Globus pallidus (tissue), 1 donor: ENCODE data around the gene TMEM106A.
A peak's percentile ranks its signal among the peaks of the same experiment; 100 is the strongest.
"Not testable (repeated sequence)": the region's sequence is repeated elsewhere in the genome, so short reads cannot be mapped to it uniquely, and the experiment has no call there.

Experiments
- DNase-seq: peaks from one replicate; pipeline ENCODE4 v3.0.0-alpha.2; 2015; ENCODE audit warnings: low spot score

The TMEM106A gene, protein sequence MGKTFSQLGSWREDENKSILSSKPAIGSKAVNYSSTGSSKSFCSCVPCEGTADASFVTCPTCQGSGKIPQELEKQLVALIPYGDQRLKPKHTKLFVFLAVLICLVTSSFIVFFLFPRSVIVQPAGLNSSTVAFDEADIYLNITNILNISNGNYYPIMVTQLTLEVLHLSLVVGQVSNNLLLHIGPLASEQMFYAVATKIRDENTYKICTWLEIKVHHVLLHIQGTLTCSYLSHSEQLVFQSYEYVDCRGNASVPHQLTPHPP

DNA sequence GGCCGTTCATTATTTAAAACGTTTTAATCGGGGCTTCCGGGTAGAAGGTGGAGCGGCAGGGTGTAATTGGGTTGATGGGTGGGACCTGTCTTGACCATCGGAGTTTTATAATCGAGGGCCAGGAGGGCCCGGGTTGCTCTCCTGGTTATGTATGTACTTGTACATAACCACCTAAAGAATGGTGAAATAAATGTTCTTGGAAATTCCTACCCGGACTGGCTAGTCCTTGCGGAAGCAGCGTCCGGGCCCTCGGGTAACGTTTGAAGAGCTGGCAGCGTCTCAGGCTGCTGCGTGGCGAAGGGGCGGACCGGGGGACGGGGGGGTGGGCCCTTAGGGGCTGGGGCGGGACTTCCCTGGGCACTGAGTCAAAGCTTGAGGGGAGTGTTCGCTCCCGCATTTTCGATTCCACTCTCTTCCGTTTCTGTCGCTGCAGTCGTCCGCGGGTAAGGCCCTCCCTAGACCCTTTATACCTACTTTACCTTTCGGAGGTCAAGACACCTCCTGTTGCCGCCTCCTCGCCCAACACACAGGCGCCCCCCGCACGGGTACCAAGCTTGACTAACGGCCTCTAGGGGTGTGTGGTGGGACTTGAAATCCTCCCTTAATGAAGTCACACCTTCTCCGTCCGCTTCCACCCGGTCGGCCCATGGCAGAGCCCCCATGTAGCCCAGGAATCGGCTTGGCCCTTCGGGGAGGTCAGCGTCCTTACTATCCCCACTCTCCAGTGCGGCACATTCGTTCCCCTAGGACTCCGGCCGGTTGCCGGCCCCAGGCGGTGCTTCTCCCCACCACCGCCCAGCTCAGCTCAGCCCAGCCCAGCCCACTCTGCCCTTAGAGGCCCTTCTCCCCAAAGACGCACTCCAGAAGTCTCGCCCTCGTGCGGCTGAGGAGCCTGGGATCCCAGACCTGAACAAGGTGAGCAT lies at the start of gene TMEM106A:
Gene TMEM106A (plus strand): TSS at position 396 of the 923 bp plus-strand sequence. CDS start 1,167 bp downstream, outside the sequence.
- peak; percentile 37 for DNase-seq

DNA sequence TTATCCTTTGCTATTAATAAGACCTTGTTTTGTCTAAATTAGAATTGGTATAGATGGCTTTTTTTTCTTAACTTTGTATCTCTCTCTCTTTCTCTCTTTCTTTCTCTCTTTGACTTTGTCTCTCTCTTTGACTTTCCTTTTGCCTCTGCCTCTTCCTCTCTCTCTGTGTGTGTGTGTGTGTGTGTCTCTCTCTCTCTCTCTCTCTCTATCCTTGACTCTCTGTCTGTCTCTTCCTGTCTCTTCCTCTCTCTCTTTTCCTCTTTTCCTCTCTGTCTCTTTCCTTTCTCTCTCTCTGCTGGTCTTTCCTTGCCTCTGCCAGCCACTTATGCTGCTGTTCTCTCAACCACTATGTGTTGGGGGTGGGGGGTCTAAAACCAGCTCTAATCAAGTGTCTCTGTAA lies 45.7 kb upstream of the TMEM106A start:
- DNase-seq = not testable (repeated sequence)

DNA sequence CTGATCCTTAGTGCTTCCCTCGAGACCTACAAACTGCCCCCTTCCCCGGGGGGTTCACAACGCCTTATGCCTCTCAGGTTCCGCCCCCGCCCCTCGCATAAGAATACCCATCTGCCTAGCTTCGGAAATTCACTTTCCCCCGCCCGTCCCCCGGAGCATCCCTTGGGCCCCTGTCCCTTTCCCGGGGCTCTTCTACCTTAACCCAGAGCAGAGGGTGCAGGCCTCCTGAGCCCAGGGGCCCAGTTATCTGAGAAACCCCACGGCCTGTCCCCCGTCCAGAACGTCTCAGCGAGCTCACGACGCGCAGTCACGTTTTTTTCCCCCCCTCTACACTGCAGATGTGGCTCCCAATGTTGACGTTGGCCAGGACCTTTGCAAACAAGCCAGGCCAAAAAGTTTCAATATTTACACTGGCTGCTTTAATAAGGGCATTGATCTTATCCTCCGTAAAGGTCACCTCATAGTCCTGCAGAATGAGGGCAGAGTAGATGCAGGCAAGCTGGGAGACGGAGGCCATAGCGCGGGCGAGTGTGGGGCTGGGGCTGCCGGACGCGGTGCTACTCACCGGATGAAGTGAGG lies 42.0 kb upstream of the TMEM106A start:
- DNase-seq = no peak

DNA sequence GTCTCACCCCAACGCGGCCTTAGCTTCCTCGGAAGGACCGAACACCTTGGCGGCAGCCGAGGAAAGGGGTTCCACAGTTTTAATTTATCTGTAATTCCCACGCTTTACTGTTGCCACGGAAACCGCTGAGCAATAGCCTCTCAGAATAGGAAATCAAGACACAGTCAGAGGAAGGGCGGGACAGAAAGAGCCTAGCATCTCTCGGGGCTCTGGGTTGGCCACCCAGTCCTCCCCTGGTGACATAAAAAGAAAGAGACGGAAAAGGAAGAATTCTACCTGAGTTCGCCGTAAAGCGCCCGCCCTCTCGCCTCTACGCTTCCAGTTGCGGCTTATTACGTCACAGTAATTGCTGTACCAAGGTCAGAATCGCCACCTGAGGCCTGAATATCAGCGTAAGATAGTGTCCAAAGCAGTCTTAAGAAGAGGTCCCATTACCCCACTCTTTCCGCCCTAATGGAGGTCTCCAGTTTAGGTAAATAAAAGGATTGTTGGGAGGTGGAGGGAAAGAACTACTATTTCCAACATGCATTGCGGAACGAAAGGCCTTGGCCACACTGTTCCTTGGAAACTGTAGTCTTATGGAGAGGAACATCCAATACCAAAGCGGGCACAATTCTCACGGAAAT lies 41.4 kb upstream of the TMEM106A start:
- DNase-seq = peak; percentile 96

DNA sequence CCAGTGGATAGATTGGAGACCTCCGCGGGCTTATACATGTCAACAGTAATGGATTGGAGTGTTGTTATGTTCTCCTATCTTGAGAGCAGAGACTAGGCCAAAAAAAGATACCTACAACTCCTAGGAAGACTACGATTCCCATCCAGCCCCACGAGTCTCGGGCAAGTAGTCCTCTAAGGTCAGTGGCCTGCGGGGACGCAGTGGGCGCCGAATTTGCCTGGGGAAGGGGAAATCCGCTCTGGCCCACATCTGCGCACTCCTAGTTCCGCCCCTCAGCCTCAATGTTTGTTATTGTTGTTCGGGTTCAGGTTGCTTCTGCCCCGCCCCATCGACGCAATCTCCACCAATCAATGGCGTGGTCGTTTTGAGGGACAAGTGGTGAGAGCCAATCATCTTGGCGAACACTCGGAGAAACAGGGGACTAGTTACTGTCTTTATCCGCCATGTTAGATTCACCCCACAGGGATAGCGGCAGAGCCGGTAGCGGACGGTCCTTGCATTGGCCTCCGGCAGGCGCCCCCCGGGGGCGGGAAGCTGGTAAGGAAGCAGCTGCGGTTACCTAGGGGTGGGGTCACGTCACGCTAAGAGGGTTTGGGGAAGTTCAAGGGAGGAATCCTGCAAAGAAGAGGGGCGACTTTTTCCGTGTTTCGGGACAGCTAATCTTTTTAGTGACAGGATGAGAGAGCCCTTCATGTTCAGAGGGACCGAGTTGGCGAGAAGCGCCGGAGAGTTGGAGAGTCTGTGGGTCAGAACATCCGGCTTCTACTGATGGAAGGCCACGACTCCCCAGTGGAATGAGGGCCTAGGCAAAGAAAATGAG lies 40.7 kb upstream of the TMEM106A start, which contains the start of gene NBR1:
Gene NBR1 (plus strand): TSS at position 449 of the 820 bp plus-strand sequence. CDS start 4,586 bp downstream, outside the sequence.
- DNase-seq = peak; percentile 99

DNA sequence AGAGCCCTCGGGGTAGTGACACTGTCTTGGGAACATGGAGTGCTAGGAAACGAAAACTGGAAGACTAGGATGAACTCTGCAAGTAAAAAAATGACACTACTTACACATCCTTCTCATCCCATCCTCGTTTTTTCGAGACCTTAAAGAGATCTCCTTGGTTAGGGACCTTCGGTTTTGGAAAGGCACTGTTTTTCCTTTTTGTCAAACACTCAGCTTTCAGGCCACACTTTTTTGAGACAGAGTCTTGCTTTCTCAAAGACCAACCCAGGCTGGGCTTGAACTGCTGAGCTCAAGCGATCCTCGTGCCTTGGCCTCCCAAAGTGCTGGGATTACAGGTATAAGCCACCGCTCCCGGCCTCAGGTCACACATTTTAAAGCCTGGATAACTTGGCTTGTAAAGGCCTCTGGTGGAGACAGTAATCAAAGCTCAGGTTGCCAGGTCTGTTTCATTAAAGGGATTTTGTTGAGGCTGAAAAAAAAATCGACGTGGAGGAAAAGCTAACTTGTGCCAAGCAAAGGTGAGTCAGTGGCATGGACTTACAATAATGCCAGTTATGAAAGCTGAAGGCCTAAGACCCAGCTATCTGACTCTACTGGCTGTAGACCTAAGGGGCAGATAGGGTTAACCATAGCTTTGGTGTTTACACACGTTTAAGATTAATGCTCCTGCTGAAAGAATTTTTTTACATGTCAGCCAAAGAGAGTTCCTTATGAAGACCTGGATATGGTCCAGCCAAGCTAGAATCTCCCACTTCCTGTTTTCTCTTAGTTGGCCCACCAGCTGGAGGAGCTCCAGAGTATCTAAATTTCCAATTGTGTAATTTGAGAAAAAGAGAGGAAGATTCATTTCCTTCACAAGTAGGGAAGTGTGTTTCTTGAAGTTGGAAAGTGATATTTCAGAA lies 39.8 kb upstream of the TMEM106A start:
- peak; percentile 64 for DNase-seq

DNA sequence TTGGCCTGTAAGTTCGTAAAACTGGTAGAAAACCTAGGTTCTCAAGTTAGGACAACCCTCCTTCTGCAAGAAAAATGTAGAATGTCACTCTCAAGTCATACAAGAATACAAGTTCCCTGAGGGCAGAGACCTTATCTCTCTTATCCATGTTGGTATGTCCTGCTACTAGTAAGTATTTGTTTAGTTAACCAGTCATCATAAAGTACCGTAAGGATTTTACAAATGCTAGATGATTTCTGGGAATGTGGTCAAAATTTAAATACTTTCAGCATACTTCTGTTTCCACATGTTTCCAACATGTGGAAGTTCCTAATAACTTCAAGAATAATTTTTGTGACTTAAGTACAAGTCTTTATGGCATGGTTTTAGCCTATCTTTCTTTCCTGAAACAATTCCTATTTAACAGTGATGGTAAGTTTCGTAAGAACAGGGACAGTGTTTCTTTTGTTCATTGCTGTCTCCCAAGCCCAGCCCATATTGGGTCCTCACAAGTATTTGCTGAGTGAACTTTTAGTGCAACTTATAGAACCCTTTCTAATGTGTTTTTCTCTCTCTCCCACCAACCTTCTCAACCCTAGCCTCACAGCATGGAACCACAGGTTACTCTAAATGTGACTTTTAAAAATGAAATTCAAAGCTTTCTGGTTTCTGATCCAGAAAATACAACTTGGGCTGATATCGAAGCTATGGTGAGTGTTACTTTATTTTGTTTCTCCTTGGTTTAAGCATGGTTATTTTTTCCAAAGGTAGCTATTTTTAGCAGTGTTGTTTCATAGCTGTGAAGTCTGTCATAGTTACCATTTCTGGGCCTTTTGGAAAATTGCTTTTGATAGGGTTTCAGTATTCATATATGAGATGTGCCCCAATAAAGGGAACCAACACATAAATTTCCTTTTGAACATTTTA lies 36.2 kb upstream of the TMEM106A start:
- no peak for DNase-seq

DNA sequence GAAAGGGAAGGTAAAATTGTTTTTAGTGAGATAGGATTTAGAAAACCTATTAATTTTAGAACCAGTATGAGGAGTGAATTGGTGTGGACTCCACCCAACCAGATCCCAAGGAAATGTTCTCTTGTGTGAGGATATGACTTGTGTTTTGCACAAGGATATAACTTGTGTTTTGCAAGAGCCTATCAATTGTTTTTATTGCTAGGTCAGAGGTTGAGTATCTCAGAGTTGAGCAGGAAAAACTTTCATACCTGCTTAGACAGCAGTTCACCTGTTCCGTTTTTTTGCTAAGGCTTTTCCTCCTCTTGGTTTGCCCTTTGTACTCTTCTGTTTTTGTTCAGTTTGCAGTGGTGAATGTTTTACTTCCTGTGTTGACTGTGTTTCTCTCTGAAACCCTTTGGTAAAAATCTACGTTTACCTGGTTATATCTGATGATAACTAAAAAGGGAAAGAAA lies 35.5 kb upstream of the TMEM106A start:
- no peak for DNase-seq

DNA sequence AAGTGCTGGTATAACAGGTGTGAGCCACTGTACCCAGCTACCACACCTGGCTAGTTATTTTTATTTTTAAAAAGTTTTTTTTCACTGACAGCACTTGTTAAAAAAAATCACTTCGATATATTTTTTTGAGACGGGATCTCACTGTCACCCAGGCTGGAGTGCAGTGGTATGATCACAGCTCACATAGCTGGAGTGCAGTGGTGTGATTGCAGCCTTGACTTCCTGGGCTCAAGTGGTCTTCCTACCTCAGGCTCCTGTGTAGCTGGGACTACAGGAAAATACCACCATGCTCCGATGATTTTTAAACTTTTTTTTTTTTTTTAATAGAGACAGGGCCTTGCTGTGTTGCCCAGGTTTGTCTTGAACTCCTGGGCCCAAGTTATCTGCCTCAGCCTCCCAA lies 27.8 kb upstream of the TMEM106A start:
- no peak for DNase-seq

DNA sequence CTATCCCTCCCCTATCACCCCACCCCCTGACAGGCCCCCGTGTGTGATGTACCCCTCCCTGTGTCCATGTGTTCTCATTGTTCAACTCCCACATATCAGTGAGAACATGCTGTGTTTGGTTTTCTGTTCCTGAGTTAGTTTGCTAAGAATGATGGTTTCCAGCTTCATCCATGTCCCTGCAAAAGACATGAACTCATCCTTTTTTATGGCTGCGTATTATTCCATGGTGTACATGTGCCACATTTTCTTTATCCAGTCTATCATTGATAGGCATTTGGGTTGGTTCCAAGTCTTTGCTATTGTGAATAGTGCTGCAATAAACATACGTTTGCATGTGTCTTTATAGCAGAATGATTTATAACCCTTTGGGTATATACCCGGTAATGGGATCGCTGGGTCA lies 25.0 kb upstream of the TMEM106A start:
- DNase-seq = not testable (repeated sequence)

DNA sequence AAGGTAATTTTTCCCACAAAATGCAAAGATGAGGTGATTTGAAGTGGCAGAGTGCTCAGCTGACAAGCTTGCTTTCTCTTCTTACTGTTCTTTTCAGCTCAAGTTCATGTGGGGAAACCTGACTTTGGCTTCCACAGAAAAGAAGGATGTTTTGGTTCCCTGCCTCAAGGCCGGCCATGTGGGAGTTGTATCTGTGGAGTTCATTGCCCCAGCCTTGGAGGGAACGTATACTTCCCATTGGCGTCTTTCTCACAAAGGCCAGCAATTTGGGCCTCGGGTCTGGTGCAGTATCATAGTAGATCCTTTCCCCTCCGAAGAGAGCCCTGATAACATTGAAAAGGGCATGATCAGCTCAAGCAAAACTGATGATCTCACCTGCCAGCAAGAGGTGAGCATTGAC lies 18.4 kb upstream of the TMEM106A start:
- no peak for DNase-seq

DNA sequence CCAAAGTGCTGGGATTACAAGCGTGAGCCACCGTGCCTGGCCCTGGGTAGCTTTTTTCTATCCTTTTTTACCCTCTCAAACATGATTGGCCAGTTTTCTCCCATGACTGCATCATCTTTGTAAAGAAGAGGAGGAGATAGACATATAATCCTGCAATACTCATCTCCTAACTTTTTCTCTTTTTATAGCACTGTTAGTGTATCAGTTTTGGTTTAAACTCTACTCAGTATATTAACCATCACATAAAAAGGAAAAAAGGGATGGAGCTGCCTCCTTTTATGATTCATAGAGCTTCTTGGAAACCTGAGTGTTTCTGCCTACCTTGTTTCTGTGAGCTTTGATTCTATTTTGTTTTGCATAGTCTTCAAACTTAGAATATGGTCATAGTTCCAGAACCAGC lies 12.0 kb upstream of the TMEM106A start:
- DNase-seq = no peak

DNA sequence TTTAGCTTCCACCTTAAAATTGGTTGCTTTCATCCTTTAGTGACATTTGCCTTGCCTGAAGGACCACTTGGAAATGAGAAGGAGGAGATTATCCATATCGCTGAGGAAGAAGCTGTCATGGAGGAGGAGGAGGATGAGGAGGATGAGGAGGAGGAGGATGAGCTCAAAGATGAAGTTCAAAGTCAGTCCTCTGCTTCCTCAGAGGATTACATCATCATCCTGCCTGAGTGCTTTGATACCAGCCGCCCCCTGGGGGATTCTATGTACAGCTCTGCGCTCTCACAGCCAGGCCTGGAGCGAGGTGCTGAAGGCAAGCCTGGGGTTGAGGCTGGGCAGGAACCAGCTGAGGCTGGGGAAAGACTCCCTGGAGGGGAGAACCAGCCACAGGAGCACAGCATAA lies 11.5 kb upstream of the TMEM106A start:
- DNase-seq = no peak

DNA sequence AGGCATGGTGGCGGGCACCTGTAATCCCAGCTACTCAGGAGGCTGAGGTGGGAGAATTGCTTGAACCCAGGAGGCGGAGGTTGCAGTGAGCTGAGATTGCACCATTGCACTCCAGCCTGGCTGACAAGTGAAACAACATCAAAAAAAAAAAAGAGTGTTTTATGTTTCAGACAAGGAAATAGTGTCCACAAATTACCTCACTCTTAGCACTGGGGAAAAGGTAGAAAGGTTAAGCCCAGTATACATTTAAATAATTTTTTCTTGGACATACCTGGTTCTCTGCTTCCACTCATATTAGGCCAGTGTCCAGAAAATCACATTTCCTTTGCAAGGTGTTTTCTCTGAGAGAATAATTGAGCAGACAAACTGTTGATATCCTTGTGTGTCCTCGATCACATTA lies 8.7 kb upstream of the TMEM106A start:
- not testable (repeated sequence) for DNase-seq

DNA sequence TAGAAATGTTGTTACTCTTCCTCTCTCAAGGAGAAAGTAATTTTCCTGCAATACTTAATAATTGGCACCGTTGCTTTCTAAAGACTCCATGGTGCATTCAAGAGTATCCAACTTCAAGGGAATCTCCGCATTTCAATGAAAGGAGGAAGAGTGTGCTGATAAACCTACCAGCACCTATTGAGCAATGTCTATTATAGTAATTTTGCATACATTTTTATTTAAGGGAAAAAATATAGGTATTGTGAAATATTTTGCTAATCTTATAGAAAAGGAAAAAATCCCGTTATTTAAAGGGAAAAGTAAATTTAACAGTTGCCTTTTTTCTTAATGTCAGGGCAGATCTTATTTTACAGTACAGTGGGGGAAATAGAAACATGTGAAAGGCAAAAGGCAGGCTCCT lies 1.1 kb upstream of the TMEM106A start:
- no peak for DNase-seq

DNA sequence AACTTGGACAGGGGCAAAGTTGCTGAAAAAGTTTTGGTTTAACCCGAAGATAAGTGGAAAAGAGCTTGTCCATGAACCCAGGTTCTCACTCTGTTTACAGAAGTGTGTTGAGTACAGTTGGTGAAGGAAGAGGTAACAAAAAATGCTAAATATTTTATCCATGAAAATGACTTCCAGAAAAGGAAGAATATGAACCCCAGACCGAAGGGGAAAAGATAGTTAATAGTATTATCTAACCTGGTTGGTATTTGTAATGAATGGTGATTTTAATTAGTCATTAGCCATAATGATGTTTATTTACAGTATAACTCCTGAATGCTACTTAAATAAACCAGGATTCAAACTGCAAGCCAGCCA lies 574 bp upstream of the TMEM106A start:
- DNase-seq = no peak

DNA sequence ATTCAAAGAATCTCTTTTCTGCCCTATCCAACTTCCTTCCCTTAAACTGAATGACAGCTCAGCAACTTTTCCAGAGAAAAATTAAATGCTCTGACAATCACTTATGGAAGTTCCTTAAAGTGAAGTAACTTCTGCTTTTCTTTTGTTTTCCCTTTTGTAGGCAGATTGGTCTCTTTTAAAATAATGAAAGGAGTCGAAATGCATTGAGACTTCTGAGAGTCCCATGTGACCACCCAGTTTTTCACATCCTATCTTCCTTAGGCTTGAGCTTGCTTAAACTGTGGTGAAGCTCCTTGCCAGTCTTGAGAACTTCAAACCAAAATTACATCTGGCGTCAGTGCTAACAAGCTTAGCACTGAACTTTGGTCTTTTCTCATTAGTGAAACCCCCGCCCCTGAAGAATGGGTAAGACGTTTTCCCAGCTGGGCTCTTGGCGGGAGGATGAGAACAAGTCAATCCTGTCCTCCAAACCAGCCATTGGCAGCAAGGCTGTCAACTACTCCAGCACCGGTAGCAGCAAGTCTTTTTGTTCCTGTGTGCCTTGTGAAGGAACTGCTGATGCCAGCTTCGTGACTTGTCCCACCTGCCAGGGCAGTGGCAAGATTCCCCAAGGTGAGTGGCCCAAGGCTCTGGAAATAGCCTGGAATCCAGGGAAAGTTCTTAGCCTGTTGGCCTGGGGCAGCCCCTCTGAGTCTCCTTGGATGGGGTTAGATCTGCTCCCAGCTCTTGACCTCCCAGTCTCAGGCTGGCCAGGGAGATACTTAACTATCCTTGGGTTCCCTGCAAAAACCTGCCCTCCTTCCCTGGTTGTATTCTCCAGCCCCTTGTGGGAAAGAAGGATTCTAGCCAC lies 1.2 kb downstream of the TMEM106A start:
- DNase-seq = peak; percentile 25

DNA sequence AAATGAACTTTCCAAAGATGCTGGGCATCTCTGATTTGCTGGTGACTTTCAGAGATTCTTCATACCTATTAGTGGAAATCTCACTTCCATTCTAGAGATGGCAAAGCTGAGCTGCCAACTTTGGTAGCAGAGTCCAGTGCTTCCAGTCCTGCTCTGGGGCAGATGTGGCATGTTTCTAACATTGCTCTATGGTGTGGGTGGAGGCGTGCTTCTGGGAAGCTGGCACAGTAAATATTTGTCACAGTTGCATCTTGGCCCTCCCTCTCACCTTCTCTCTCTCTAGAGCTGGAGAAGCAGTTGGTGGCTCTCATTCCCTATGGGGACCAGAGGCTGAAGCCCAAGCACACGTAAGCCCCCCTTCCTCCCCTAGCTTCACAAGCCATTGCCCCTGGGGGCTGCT lies 1.9 kb downstream of the TMEM106A start:
- no peak for DNase-seq
